ENCODE measurements around the gene LRRK2.
"Not testable (repeated sequence)": the region's sequence is repeated elsewhere in the genome, so short reads cannot be mapped to it uniquely, and the experiment has no call there.

Gene LRRK2

GRCh38 chr12:40351976-40352375, 127.2 kb downstream of the LRRK2 start:
- H3K4me3 ChIP-seq (ENCODE audit: low read depth, low read length), result no peak overlapping the region
- DNase-seq (ENCODE audit: low read depth), result no peak

- H3K4me3 ChIP-seq (ENCODE audit: low read depth, low read length), result no peak overlapping the region
- DNase-seq (ENCODE audit: low read depth), result no peak
Observed at GRCh38 chr12:40375076-40375475, 150.3 kb downstream of the LRRK2 start.

- no peak for DNase-seq (ENCODE audit: low read depth)
- no peak overlapping the region for H3K4me3 ChIP-seq (ENCODE audit: low read depth, low read length)
Observed at GRCh38 chr12:40376533-40377267, 151.9 kb downstream of the LRRK2 start.

- DNase-seq (ENCODE audit: low read depth), result no peak
Observed at GRCh38 chr12:40378691-40379090, 153.9 kb downstream of the LRRK2 start.

GRCh38 chr12:40382217-40382616, 157.4 kb downstream of the LRRK2 start:
- DNase-seq (ENCODE audit: low read depth), result no peak
- no peak overlapping the region for H3K4me3 ChIP-seq (ENCODE audit: low read depth, low read length)

More at GRCh38 chr12:40378691-40379090, 153.9 kb downstream of the LRRK2 start:
- H3K4me3 ChIP-seq (ENCODE audit: low read depth, low read length), result no peak overlapping the region

- not testable (repeated sequence) for H3K4me3 ChIP-seq (ENCODE audit: low read depth, low read length); DNase-seq (ENCODE audit: low read depth)
Observed at GRCh38 chr12:40387279-40387678, 162.5 kb downstream of the LRRK2 start.

- no peak for DNase-seq (ENCODE audit: low read depth)
- H3K4me3 ChIP-seq (ENCODE audit: low read depth, low read length), result no peak overlapping the region
Observed at GRCh38 chr12:40390980-40391379, 166.2 kb downstream of the LRRK2 start.

GRCh38 chr12:40393026-40393425, 168.2 kb downstream of the LRRK2 start:
- no peak for DNase-seq (ENCODE audit: low read depth)
- H3K4me3 ChIP-seq (ENCODE audit: low read depth, low read length), result no peak overlapping the region

- no peak overlapping the region for H3K4me3 ChIP-seq (ENCODE audit: low read depth, low read length)
- DNase-seq (ENCODE audit: low read depth), result no peak
Observed at GRCh38 chr12:40399656-40400055, 174.9 kb downstream of the LRRK2 start.

- H3K4me3 ChIP-seq (ENCODE audit: low read depth, low read length), result no peak overlapping the region
- no peak for DNase-seq (ENCODE audit: low read depth)
Observed at GRCh38 chr12:40405419-40405818, 180.6 kb downstream of the LRRK2 start.
